Measurements from ENCODE around the gene POLN.
"Not testable (repeated sequence)": the region's sequence is repeated elsewhere in the genome, so short reads cannot be mapped to it uniquely, and the experiment has no call there.

The POLN gene

GRCh38 chr4:2250357-2251072, 8.6 kb upstream of the POLN start:
- no peak for DNase-seq

GRCh38 chr4:2249526-2250356, 7.8 kb upstream of the POLN start:
- no peak for DNase-seq

GRCh38 chr4:2248821-2249261, 6.9 kb upstream of the POLN start:
- DNase-seq, result no peak

GRCh38 chr4:2248044-2248780, 6.3 kb upstream of the POLN start:
- no peak for DNase-seq

- DNase-seq, result no peak
These were observed 5.5 kb upstream of the POLN start for GRCh38 chr4:2247128-2248043.

- no peak for DNase-seq
These were observed 4.6 kb upstream of the POLN start for GRCh38 chr4:2246384-2247127.

GRCh38 chr4:2245787-2246275, 3.9 kb upstream of the POLN start:
- DNase-seq, result no peak

GRCh38 chr4:2245057-2245786, 3.3 kb upstream of the POLN start:
- no peak for DNase-seq

- DNase-seq, result no peak
These were observed 1.9 kb upstream of the POLN start for GRCh38 chr4:2243681-2244380.

GRCh38 chr4:2241003-2241402, 918 bp downstream of the POLN start:
- DNase-seq, result no peak

- DNase-seq, result no peak
These were observed 4.8 kb downstream of the POLN start for GRCh38 chr4:2236944-2237666.

GRCh38 chr4:2231082-2231481, 10.8 kb downstream of the POLN start:
- DNase-seq, result no peak

GRCh38 chr4:2226261-2226660, 15.7 kb downstream of the POLN start:
- DNase-seq, result no peak

- no peak for DNase-seq
These were observed 19.1 kb downstream of the POLN start for GRCh38 chr4:2222838-2223237.

- DNase-seq, result not testable (repeated sequence)
These were observed 20.5 kb downstream of the POLN start for GRCh38 chr4:2221378-2221777.

GRCh38 chr4:2220016-2220630, 21.8 kb downstream of the POLN start:
- DNase-seq, result peak; percentile 76

GRCh38 chr4:2219233-2219760, 22.6 kb downstream of the POLN start:
- no peak for DNase-seq

GRCh38 chr4:2218436-2218835, 23.5 kb downstream of the POLN start:
- DNase-seq, result no peak

- DNase-seq, result no peak
These were observed 24.2 kb downstream of the POLN start for GRCh38 chr4:2217726-2218125.

Data from activated T-cell treated with anti-CD3 and anti-CD28 coated beads for 4 hours (primary cell).